SIG-M5 treated with dmso at 0.1 percent for 504 hours (cell line): Measurements from ENCODE around the gene SERPINE2.
A peak's percentile ranks its signal among the peaks of the same experiment; 100 is the strongest.

Experiments
- DNase-seq: peaks from one replicate; lab custom pipeline; 2025; ENCODE audit not compliant: unreplicated experiment; lab: John Stamatoyannopoulos, UW

Gene SERPINE2

GRCh38 chr2:223978451-223978850 lies 60.6 kb downstream of the SERPINE2 start:
- no peak for DNase-seq

- DNase-seq: no peak
Observed at GRCh38 chr2:223976635-223977226, 62.4 kb downstream of the SERPINE2 start.

- DNase-seq: no peak
Observed at GRCh38 chr2:223973606-223974005, 65.5 kb downstream of the SERPINE2 start.

- DNase-seq: no peak
Observed at GRCh38 chr2:223972656-223973102, 66.4 kb downstream of the SERPINE2 start.

GRCh38 chr2:223971731-223972130 lies 67.4 kb downstream of the SERPINE2 start:
- DNase-seq: no peak

- DNase-seq: peak; percentile 78
Observed at GRCh38 chr2:223970343-223971128, 68.5 kb downstream of the SERPINE2 start.

- no peak for DNase-seq
Observed at GRCh38 chr2:223969856-223970255, 69.2 kb downstream of the SERPINE2 start.

GRCh38 chr2:223969315-223969714 lies 69.8 kb downstream of the SERPINE2 start:
- DNase-seq: no peak

- no peak for DNase-seq
Observed at GRCh38 chr2:223967981-223968380, 71.1 kb downstream of the SERPINE2 start.

- DNase-seq: peak; percentile 42
Observed at GRCh38 chr2:223959688-223960087, 79.4 kb downstream of the SERPINE2 start.

- peak; percentile 97 for DNase-seq
Observed at GRCh38 chr2:223957092-223957851, 81.8 kb downstream of the SERPINE2 start, which contains the start of gene MRPL44. MRPL44 (plus strand) TSS chr2:223957463; CDS start chr2:223957473, 10 bp downstream.

- DNase-seq: no peak
Observed at GRCh38 chr2:223956300-223956699, 82.8 kb downstream of the SERPINE2 start.

GRCh38 chr2:223954401-223954800 lies 84.7 kb downstream of the SERPINE2 start:
- peak; percentile 41 for DNase-seq

GRCh38 chr2:223952280-223952968 lies 86.7 kb downstream of the SERPINE2 start:
- DNase-seq: no peak

GRCh38 chr2:223950448-223951347 lies 88.4 kb downstream of the SERPINE2 start:
- no peak for DNase-seq

GRCh38 chr2:223949241-223949840 lies 89.7 kb downstream of the SERPINE2 start:
- DNase-seq: no peak

GRCh38 chr2:223947711-223948205 lies 91.3 kb downstream of the SERPINE2 start:
- no peak for DNase-seq

GRCh38 chr2:223945755-223946154 lies 93.3 kb downstream of the SERPINE2 start:
- DNase-seq: no peak
